GM12878 (cell line): ENCODE data around the gene ZNF429. TPM values are rescaled to one million over a fixed set of nuclear protein-coding genes. Genes with fewer than 3 reads are reported as not detected.

ENCODE experiments used
- ATAC-seq: fragments of 200-7000 bp; cut with Tn5 transposase; 3 replicates; pipeline ENCODE4 v1.9.1; 2020; ENCODE audit warnings: mild to moderate bottlenecking, moderate library complexity
- BruUV-seq: library from RNA; stranded (reverse); fragments of 400-500 nt; replicated peaks from 2 replicates; lab custom pipeline; 2021; lab: Mats Ljungman, UMichigan
- CTCF ChIA-PET: fragments of 300-600 bp; sonication (Branson Sonifier 250); formaldehyde crosslinking; extraction: SDS; loops from one replicate; lab custom pipeline; 2021; ENCODE audit warnings: inconsistent platforms; lab: Yijun Ruan, JAX
- POLR2A ChIA-PET: fragments of 350-600 bp; formaldehyde crosslinking; extraction: SDS; loops from one replicate; lab custom pipeline; 2021; ENCODE audit warnings: inconsistent platforms; lab: Charles Lee
- RAD21 ChIA-PET: fragments of 300-600 bp; sonication (Branson Sonifier 250); formaldehyde crosslinking; loops from one replicate; lab custom pipeline; 2023; ENCODE audit warnings: antibody characterized with exemption; ENCODE audit not compliant: unreplicated experiment; lab: Charles Lee
- SMC1A ChIA-PET: fragments of 300-600 bp; sonication (Branson Sonifier 250); formaldehyde crosslinking; loops from one replicate; lab custom pipeline; 2023; ENCODE audit not compliant: unreplicated experiment, uncharacterized antibody; lab: Charles Lee
- DNase-seq: peaks from one replicate; pipeline ENCODE4 v3.0.0-alpha.2; 2011; ENCODE audit warnings: low read depth, low spot score
- FAIRE-seq: peaks from 3 replicates; lab custom pipeline; 2011; peaks lifted over from hg19 to GRCh38; lab: Jason Lieb, UNC
- H2AFZ ChIP-seq: 2 replicates; pipeline ENCODE4 v1.6.0; 2011; ENCODE audit warnings: low read depth, low read length, control low read depth; ENCODE audit not compliant: control insufficient read depth
- H3K27ac ChIP-seq: 2 replicates; pipeline ENCODE4 v1.5.1; 2011; ENCODE audit warnings: control low read depth; ENCODE audit not compliant: control insufficient read depth, insufficient read depth
- H3K27me3 ChIP-seq, 2 experiments: replicated peaks in 1 of 2; 2 replicates each; pipeline versions ENCODE4 v1.6.0 to v1.6.1; 2011; ENCODE audit warnings: low read length in 1 of 2; ENCODE audit not compliant: control insufficient read depth in 2 of 2, insufficient read depth in 2 of 2
- H3K36me3 ChIP-seq, 2 experiments: 2 replicates each; pipeline ENCODE4 v1.5.1; 2011; ENCODE audit warnings: low read length in 1 of 2; ENCODE audit not compliant: control insufficient read depth in 2 of 2, insufficient read depth in 2 of 2
- H3K4me1 ChIP-seq: 2 replicates; pipeline ENCODE4 v1.6.1; 2011; ENCODE audit warnings: mild to moderate bottlenecking, low read length, moderate library complexity, mixed read lengths; ENCODE audit not compliant: control insufficient read depth, insufficient read depth
- H3K4me2 ChIP-seq: 2 replicates; pipeline ENCODE4 v1.6.0; 2011; ENCODE audit warnings: control low read depth; ENCODE audit not compliant: control insufficient read depth, insufficient read depth
- H3K4me3 ChIP-seq: fragments of 200-600 bp; sonication (generic); 2 replicates; pipeline ENCODE4 v1.5.1; 2016
- H3K79me2 ChIP-seq: 2 replicates; pipeline ENCODE4 v1.6.0; 2011; ENCODE audit warnings: low read length; ENCODE audit not compliant: control insufficient read depth, insufficient read depth
- H3K9ac ChIP-seq: 2 replicates; pipeline ENCODE4 v1.8.0; 2011; ENCODE audit warnings: low read length, control low read depth, mixed read lengths; ENCODE audit not compliant: control insufficient read depth, insufficient read depth
- H3K9me3 ChIP-seq: replicated peaks from 3 replicates; pipeline ENCODE4 v1.5.1; 2011; ENCODE audit warnings: mild to moderate bottlenecking, low read length; ENCODE audit not compliant: control insufficient read depth, insufficient read depth
- H4K20me1 ChIP-seq: 2 replicates; pipeline ENCODE4 v1.6.0; 2011; ENCODE audit not compliant: control insufficient read depth, insufficient read depth
- ASH2L ChIP-seq: fragments of 300-600, 200-600 bp; sonication (generic); IDR thresholded peaks from 2 replicates; pipeline ENCODE4 v1.6.1; 2017; ENCODE audit warnings: low read depth, mild to moderate bottlenecking, borderline replicate concordance
- BMI1 ChIP-seq: fragments of 450-650 bp; IDR thresholded peaks from 2 replicates; pipeline ENCODE4 v1.6.1; 2016; ENCODE audit warnings: mild to moderate bottlenecking, moderate library complexity, borderline replicate concordance
- MEF2A ChIP-seq: IDR thresholded peaks from 2 replicates; pipeline ENCODE4 v1.6.1; 2011; ENCODE audit warnings: low read depth, mild to moderate bottlenecking, low read length, moderate library complexity; ENCODE audit not compliant: insufficient read depth
- NR2F1 ChIP-seq: fragments of 450-650 bp; conservative IDR thresholded peaks from 2 replicates; pipeline ENCODE4 v1.6.1; 2017; ENCODE audit warnings: mild to moderate bottlenecking
- SMAD1 ChIP-seq: fragments of 450-650 bp; IDR thresholded peaks from 2 replicates; pipeline ENCODE4 v1.6.1; 2018; ENCODE audit warnings: mild to moderate bottlenecking, low read depth; ENCODE audit not compliant: partially characterized antibody
- WGBS: methylation state at CpG from one replicate; pipeline ENCODE4 v1.1.6; 2016; ENCODE audit warnings: low lambda C conversion rate; ENCODE audit not compliant: insufficient replicate concordance, insufficient coverage; ENCODE audit errors: missing lambda C conversion rate; 5-methylcytosine and 5-hydroxymethylcytosine counted together
- in situ Hi-C: fragments of 300-500 bp; cut with MboI; formaldehyde crosslinking; loops from 9 replicates; pipeline ENCODE4 v1.14.3; 2018; ENCODE audit warnings: mixed read lengths
- intact Hi-C: fragments of 100-400 bp; cut with micrococcal nuclease; formaldehyde crosslinking; loops from one replicate; pipeline ENCODE4 v1.14.2; 2022; ENCODE audit not compliant: unreplicated experiment
- polyA plus RNA-seq, 11 experiments: library from polyadenylated mRNA; depleted of rRNA in 4 of 11; unstranded in 6 of 11; stranded (reverse) in 5 of 11; fragments of >200 nt; fragmentation: Nextera tagmentation in 4 of 11; fragmentation: Illumina TruSeq in 1 of 11; extraction: Ambion mirVana in 4 of 11; extraction: Trizol in 1 of 11; gene quantifications; 1 replicate in 1 of 11; 2 replicates in 10 of 11; pipeline versions ENCODE4 v1.2.1 to v1.2.3, GENCODE V29; 2011 to 2016; ENCODE audit warnings: inconsistent platforms in 2 of 11, missing spikeins in 2 of 11, low read depth in 1 of 11
- total RNA-seq, 4 experiments: library from RNA; depleted of rRNA in 3 of 4; stranded (reverse); fragments of >200 nt in 3 of 4; fragmentation: Illumina TruSeq in 1 of 4; extraction: Trizol in 1 of 4; gene quantifications; 2 replicates each; pipeline versions ENCODE4 v1.2.1 to v1.2.3, GENCODE V29; 2013 to 2021

ZNF429 gene
- total and polyA plus RNA-seq, 10 of the 15 experiments (the other 5 are each of a cell fraction or from before 2014, with no cell fraction given), result 1.4 to 4.3 (median 2.8) TPM

- Histone ChIP-seq H3K27me3 (no peaks in the 10 kb centered on the region), H2AFZ (no peak overlapping the region), H3K27ac (no peak overlapping the region), H3K36me3 (no peaks in the 10 kb centered on the region), H3K4me1 (no peaks in the 10 kb centered on the region), H3K9ac (no peak overlapping the region), H3K9me3 (no peaks in the 10 kb centered on the region; the same call in 2 of the 3 replicates), H4K20me1 (no peaks in the 10 kb centered on the region), H3K79me2 (no peaks in the 10 kb centered on the region), H3K4me3 (no peak overlapping the region), H3K4me2 (no peak overlapping the region)
- ChIA-PET POLR2A (no interaction called here), CTCF (no interaction called here), RAD21 (no interaction called here), SMC1A (no interaction called here)
- TF ChIP-seq NR2F1, result no peak
- FAIRE-seq (no peak), DNase-seq (no peak), ATAC-seq (no peak)
- no TSS peak for BruUV-seq
- in situ Hi-C loops, result no loop called here
- 42% methylated on average over 4 of the region's 5 CpGs for WGBS
- intact Hi-C loops, result no loop called here
Measured at GRCh38 chr19:21468791-21469190, 36.6 kb upstream of the ZNF429 start.

- in situ Hi-C loops (no loop called here), intact Hi-C loops (no loop called here)
- no peaks in the 10 kb centered on the region for H3K4me1 ChIP-seq
Measured at GRCh38 chr19:21472507-21472906, 32.9 kb upstream of the ZNF429 start.

More at GRCh38 chr19:21472507-21472906, 32.9 kb upstream of the ZNF429 start:
- ChIA-PET RAD21 (no interaction called here), CTCF (no interaction called here), POLR2A (no interaction called here), SMC1A (no interaction called here)
- no peaks in the 10 kb centered on the region for H4K20me1 ChIP-seq
- TF ChIP-seq SMAD1 (no peak), MEF2A (no peak), BMI1 (no peak), ASH2L (no peak)
- H3K27ac ChIP-seq, result no peak overlapping the region
- H3K36me3 ChIP-seq, result no peaks in the 10 kb centered on the region
- DNase-seq (no peak), ATAC-seq (no peak), FAIRE-seq (no peak)
- no peaks in the 10 kb centered on the region; the same call in 2 of the 3 replicates for H3K9me3 ChIP-seq
- no peaks in the 10 kb centered on the region for H3K79me2 ChIP-seq
- H2AFZ ChIP-seq, result no peak overlapping the region
- no peak overlapping the region for H3K4me3 ChIP-seq
- no peaks in the 10 kb centered on the region for H3K27me3 ChIP-seq
- no TSS peak for BruUV-seq
- no peak overlapping the region for H3K9ac ChIP-seq
- H3K4me2 ChIP-seq, result no peak overlapping the region
